ENCODE results near the gene TMEM140.

TMEM140 gene

DNA sequence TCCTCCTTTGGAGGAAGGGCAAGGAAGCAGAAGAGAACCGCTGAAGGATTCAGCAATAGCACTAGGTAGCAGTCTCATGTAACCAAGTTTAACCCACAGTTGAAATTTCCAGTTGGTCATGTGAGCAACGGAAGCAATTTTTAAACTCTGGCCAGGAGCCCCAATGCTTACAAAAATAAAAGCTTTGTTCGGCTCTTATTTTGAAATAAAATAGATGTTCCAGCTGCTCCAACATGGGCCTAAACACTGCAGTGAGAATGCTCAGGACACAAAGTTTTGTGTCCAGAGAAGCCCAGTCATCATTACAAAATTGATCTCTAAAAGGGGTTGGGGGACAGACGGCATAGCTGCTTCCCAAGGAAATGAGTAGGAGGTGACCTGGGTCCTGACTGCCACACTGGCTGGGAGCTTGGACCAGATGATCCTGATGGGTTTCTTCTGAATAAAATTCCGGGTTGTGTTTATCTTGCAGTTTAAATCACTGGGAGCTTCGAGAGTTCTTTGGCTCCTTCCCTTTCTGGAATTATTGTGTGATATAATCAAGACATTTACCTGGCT is 452 bp upstream of the TMEM140 start:
- H3K4me3 ChIP-seq (ENCODE audit: low read length): no peak overlapping the region
- no peak for DNase-seq (ENCODE audit: low read depth)

DNA sequence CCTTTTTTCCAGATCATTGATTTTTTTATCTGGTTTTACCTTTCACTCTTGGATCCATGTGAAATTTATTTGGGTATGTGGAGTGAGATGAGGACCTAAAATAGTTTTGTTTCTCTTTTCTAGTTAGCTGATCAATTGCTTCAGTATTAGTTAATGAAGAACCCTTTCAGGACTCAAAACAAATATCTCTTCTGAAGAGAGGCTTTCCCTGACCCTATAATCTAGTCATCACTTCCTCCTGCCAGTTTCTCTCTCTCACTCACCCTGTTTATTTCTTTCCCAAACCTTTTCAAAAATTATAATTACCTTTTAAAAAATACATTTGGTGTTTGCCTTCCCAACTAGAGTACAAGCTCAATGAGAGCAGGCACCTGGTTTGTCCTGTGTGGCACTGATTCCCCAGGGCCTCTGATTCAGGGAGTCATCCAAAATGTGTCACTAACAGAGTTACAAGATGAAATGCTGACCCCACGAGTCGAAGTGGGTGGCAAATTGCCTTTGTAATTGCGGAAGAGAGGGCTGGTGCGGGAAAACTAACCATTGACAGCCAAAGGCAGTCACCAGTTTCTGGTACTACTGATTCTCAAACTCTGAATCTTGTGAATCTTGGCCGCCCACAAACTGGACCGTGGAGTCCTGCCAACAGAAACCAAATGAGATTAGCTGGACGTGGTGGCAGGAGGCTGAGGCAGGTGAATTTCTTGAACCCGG is 2.4 kb downstream of the TMEM140 start:
- H3K4me3 ChIP-seq (ENCODE audit: low read length): no peak overlapping the region
- TF ChIP-seq, protein P1, sequence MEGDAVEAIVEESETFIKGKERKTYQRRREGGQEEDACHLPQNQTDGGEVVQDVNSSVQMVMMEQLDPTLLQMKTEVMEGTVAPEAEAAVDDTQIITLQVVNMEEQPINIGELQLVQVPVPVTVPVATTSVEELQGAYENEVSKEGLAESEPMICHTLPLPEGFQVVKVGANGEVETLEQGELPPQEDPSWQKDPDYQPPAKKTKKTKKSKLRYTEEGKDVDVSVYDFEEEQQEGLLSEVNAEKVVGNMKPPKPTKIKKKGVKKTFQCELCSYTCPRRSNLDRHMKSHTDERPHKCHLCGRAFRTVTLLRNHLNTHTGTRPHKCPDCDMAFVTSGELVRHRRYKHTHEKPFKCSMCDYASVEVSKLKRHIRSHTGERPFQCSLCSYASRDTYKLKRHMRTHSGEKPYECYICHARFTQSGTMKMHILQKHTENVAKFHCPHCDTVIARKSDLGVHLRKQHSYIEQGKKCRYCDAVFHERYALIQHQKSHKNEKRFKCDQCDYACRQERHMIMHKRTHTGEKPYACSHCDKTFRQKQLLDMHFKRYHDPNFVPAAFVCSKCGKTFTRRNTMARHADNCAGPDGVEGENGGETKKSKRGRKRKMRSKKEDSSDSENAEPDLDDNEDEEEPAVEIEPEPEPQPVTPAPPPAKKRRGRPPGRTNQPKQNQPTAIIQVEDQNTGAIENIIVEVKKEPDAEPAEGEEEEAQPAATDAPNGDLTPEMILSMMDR (IDR thresholded peaks at IDR 0.05; ENCODE audit: insufficient read depth, low read depth, low read length, missing control alignments): no peak
- no peak for DNase-seq (ENCODE audit: low read depth)

More for the DNA sequence above, 452 bp upstream of the TMEM140 start:
- TF ChIP-seq, protein P1 (IDR thresholded peaks at IDR 0.05; ENCODE audit: insufficient read depth, low read depth, low read length, missing control alignments): no peak

DNA sequence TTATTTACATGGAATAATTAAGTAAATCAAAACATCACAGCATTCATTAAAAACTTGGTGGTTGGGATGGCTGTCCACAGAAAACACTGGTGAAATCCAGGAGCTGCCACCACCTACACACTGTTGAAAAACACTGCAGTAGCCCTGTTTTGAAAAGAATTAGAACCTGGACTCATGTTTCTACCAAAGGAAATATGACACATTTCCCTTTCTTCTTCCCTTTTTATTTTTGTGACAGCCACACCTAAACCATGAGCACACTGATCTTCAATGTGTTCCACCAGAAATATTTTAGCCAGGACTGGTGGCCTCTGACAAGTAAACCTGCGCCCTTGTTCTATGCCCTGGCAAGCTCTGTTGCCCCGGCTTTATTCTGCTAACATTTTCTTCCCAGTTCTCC is 3.3 kb downstream of the TMEM140 start:
- DNase-seq (ENCODE audit: low read depth): no peak
- TF ChIP-seq, protein P1 (IDR thresholded peaks at IDR 0.05; ENCODE audit: insufficient read depth, low read depth, low read length, missing control alignments): no peak
- H3K4me3 ChIP-seq (ENCODE audit: low read length): no peak overlapping the region

DNA sequence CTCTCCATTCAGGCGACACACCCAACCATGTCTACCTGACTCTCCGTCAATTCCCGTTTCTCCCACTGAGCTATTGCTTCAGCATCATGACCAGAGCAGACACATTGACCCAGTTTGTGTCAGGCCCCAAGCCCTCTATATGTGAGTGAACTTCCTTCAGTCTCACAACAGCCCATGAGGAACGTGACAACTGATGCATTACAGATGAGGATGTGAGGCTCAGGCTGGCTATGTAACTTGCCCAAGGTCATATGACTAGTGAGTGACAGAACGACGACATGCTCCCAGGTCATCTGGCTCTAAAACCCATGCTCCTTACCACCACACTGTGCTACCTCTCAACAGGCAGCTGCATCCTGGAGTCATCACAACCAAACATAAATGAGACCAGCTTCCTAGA is 3.7 kb downstream of the TMEM140 start:
- H3K4me3 ChIP-seq (ENCODE audit: low read length): no peak overlapping the region
- TF ChIP-seq, protein P1 (IDR thresholded peaks at IDR 0.05; ENCODE audit: insufficient read depth, low read depth, low read length, missing control alignments): no peak
- no peak for DNase-seq (ENCODE audit: low read depth)

DNA sequence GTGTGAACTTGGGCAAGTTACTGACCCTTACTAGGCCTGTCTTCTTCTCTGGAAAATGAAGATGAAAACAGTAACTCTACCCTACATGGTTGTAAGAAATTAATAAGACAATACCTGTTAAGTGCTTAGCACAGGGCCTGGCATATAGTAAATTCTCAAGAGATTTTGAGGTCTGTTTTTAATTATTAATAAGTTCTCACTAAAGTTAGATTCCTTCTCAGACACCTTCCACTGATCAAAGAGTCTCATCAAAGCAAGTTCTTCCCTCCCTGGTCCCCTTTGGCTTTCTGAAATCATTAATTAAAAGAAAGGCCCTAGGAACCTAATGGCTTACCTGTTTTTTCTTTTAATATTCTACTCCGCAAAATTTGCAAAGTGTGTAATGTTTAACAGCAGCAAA is 4.6 kb downstream of the TMEM140 start:
- H3K4me3 ChIP-seq (ENCODE audit: low read length): no peak overlapping the region
- TF ChIP-seq, protein P1 (IDR thresholded peaks at IDR 0.05; ENCODE audit: insufficient read depth, low read depth, low read length, missing control alignments): no peak
- DNase-seq (ENCODE audit: low read depth): no peak

DNA sequence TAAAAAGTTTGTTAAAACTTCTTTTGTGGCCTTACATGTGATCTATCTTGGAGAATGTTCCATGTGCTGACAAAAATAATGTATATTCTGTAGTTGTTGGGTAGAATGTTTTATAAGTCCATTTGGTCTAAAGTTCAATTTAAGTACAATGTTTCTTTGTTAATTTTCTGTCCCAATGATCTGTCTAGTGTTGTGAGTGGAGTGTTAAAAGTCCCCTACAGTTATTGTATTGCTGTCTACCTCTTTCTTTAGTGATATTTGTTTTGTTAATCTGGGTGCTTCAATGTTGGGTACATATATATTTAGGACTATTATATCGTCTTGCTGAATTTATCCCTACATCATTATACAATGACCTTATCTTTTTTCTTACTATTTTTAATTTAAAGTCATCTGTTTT is 6.9 kb downstream of the TMEM140 start:
- DNase-seq (ENCODE audit: low read depth): no peak
- no peak overlapping the region for H3K4me3 ChIP-seq (ENCODE audit: low read length)
- TF ChIP-seq, protein P1 (IDR thresholded peaks at IDR 0.05; ENCODE audit: insufficient read depth, low read depth, low read length, missing control alignments): no peak

DNA sequence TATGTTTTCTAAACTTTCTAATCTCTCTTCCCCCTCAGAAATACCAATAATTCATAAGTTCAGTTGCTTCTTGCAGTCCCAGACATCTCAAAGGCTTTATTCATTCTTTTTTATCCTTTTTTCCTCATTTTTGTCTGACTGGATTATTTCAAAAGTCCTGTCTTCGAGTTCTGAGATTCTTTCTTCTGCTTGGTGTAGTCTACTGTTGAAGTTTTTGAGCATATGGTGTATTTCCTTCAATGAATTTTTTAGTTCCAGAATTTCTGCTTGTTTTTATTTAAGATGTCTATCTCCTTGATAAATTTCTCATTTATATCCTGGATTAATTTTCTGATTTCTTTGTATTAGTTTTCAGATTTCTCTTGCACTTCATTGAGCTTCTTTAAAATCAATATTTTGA is 8.4 kb downstream of the TMEM140 start:
- H3K4me3 ChIP-seq (ENCODE audit: low read length): no peak overlapping the region
- DNase-seq (ENCODE audit: low read depth): no peak
- TF ChIP-seq, protein P1 (IDR thresholded peaks at IDR 0.05; ENCODE audit: insufficient read depth, low read depth, low read length, missing control alignments): no peak

Data from epithelial cell of esophagus (primary cell).